ENCODE data around the gene CDC42BPB.

The CDC42BPB gene

DNA sequence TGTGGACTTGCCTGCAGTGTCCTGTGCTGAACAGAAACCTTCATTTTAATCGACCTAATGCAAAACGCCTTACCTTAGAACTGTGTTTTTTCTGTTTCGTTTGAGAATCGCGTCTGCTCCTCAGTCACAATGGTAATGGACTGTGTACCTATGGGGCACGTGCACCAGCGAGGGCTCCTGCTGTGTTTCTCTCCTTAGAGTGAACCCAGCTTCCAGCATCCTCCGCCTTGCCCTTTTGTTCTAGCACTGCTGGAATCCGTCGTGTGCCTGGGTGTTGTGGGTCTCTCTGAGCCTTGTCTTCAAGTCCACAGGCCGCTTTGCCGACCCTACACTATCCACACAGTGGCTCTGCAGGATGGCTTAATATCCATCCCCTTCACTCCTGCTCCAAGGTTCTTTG lies 131.2 kb downstream of the CDC42BPB start:
- DNase-seq, result no peak

GRCh38 chr14:102925646-102926045 lies 131.7 kb downstream of the CDC42BPB start:
- DNase-seq, result no peak

GRCh38 chr14:102924632-102925588 lies 132.4 kb downstream of the CDC42BPB start:
- DNase-seq, result no peak

GRCh38 chr14:102923925-102924486 lies 133.3 kb downstream of the CDC42BPB start:
- no peak for DNase-seq

- no peak for DNase-seq
Measured at GRCh38 chr14:102923201-102923924, 134.0 kb downstream of the CDC42BPB start.

GRCh38 chr14:102922490-102923200 lies 134.7 kb downstream of the CDC42BPB start, which contains the start of gene AMN:
Gene AMN (plus strand): TSS chr14:102922663. CDS start chr14:102922689, 26 bp downstream.
- no peak for DNase-seq

GRCh38 chr14:102920998-102921304 lies 136.4 kb downstream of the CDC42BPB start:
- DNase-seq, result no peak

GRCh38 chr14:102920273-102920997 lies 136.9 kb downstream of the CDC42BPB start:
- DNase-seq, result no peak

DNA sequence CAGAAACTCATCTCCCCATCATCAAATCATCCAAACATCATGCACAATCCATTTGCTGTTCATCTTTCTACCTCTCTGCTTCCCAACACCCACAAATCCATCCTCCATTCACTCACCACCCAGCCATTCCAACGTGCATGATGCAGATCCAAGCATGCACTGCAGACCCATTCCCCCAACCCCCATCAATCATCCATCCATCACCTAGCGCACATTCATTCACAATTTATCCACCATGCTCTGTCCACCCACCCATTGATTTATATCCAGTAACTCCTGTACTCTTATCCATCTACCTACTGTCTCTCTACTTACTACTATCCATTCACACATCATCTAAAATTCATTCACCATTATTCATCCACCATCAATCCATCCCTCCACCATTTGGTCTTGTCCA lies 138.9 kb downstream of the CDC42BPB start:
- no peak for DNase-seq

DNA sequence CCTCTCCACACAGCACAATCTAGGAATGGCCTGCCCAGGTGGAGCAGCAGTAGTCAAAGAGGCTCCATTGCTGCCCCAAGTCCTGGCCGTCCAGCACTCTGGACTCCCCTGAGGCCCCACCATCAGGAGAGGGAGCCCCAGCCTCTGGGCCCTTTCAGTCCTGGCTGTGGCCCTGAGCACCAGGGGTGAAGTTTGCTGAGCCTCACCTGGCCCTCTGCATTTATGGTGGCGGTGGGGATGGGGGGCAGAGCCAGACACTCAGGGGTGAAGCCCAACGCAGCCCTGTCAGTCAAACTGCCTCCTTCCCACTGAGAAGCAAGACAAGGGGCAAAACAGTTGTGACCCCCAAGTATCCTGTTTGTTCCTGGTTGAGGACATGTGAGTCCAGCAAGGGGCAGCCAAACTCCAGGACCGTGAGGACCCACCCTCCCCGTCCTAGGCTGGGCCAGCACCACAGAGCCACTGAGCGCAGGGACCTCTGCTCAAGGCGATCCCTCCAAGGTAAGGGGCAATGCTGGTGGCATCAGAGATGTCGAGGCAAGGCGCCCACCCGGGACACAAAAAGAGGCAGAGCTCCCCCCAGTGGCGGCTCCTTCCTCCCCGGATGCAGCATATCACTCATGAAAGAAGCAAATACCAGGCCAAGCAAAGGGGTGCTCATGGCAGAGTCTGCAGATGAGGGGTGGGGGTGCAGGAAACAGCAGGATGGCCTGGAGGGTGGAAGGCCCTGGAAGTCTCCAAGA lies 139.7 kb downstream of the CDC42BPB start:
- no peak for DNase-seq

- DNase-seq, result no peak
Measured at GRCh38 chr14:102917056-102917385, 140.3 kb downstream of the CDC42BPB start.

DNA sequence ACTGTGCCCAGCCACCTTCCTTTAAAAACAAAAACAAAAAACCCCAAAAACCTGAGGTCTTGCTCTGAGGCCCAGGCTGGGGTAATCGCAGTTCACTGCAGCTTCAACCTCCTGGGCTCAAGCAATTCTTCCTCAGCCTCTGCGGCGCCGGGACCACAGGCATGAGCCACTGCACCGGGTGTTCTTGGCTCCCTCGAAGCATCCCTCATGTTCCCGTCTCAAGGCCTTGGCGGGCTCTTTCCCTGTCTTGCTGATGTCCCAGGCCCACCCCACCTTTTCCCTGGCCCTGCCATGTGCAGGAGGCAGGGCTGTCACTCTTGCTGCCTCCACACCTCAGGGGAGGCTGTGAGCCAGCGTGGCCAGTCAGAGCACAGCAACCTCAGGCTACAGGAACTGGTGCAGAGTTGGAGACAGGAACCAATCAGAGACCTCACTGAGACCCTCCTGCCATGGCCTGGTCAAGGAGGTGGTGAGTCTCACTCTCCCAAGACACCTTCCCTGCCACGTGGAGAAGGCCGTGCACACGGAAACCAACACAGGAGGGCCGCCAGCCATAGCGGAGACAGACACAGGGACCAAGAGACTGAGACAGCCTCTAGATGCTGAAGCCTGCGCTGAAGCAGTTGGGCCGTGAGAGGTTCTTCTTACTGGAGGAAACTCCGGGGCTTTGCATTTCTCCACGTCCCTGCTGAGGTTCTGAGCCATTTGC lies 140.8 kb downstream of the CDC42BPB start:
- no peak for DNase-seq

GRCh38 chr14:102915292-102916110 lies 141.8 kb downstream of the CDC42BPB start:
- DNase-seq, result no peak

GRCh38 chr14:102914474-102915291 lies 142.7 kb downstream of the CDC42BPB start:
- no peak for DNase-seq

GRCh38 chr14:102913341-102914211 lies 143.8 kb downstream of the CDC42BPB start:
- DNase-seq, result no peak

DNA sequence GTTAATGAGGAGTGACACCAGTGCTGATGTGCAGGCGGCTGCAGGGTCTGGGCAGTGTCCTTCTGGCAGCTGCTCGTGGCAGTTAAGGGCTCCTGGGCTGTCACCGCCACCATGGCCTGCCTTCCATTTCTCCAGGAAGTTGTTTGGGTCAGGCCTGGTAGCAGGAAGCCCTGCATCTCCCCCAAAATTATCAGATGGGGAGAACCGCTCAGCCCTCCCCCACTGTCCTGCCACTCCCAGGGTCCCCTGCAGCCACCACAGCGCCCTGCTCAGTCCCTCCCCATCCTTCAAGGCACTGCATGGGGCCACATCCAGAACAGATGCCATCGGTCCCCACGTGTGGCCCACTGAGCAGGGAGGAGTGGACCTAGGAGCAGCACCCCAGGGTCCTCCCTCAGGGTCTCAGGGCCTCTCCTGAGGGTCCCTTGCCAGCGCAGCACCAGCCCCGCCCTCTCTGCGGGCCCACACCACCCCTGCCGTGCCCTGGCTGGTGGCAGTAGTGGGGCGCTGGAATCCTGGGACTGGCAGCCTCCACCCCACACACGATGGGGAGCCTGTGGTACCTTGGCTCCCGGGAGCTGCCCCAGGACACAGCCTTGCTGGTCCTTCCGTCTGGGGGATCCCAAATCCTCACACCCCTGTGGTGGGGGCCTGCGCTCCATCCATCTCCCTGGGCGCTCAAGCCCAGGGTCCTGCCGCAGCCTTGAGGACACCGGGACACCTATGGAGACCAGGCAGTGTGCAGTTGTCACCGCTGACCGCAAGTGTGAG lies 145.2 kb downstream of the CDC42BPB start:
- no peak for DNase-seq

DNA sequence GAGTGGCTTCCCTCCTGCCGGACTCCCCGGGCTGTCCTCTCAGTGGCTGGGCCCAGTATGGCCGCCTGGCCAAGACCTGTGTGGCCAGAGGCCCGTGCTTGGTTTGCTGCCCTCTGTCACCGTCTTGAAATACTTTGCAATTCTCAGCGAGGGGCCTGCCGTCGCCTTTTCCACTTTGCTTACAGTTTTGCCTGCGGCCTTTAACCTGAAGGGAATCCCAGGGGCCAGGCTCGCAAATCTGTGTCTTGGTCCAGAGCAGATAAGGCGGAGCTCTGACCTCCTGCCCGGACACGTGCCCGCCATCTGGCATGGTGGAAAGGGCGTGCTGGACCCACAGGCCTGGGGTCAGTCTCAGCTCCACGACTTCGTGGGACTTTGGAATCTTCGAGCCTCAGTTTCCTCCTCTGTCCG lies 145.8 kb downstream of the CDC42BPB start:
- DNase-seq, result no peak

Data from NCI-H1417 treated with DMSO at 0.1 percent for 48 hours (cell line).